Coronary artery (tissue), 2 donors: Measurements from ENCODE around the gene MACROD1.

Source experiments
- DNase-seq: peaks from one replicate; pipeline ENCODE4 v3.0.0-alpha.2; 2017; ENCODE audit warnings: low spot score
- H3K27ac ChIP-seq, 2 donors: fragments of 200-600 bp; sonication (generic); one replicate each; pipeline ENCODE4 v1.5.1; 2016 to 2019
- H3K4me3 ChIP-seq: fragments of 200-600 bp; sonication (generic); 2 replicates; pipeline ENCODE4 v1.5.1; 2016; ENCODE audit warnings: mild to moderate bottlenecking, moderate library complexity
- CTCF ChIP-seq: fragments of 200-600 bp; sonication (generic); IDR thresholded peaks from one replicate; pipeline ENCODE4 v1.5.1; 2019; ENCODE audit warnings: antibody characterized with exemption

MACROD1 gene

GRCh38 chr11:64058494-64058893 lies 107.4 kb downstream of the MACROD1 start:
- Histone ChIP-seq H3K27ac (no peak overlapping the region), H3K4me3 (no peak overlapping the region)
- TF ChIP-seq CTCF = no peak
- no peak for DNase-seq

GRCh38 chr11:64057890-64058289 lies 108.0 kb downstream of the MACROD1 start:
- H3K27ac ChIP-seq = no peak overlapping the region
- no peak for TF ChIP-seq CTCF
- DNase-seq = no peak
- H3K4me3 ChIP-seq = no peak overlapping the region

GRCh38 chr11:64056861-64057260 lies 109.1 kb downstream of the MACROD1 start:
- H3K27ac ChIP-seq = peak overlapping the region in 1 of 2 donors; percentile 42
- DNase-seq = no peak
- no peak for TF ChIP-seq CTCF
- H3K4me3 ChIP-seq = no peak overlapping the region

GRCh38 chr11:64056213-64056785 lies 109.6 kb downstream of the MACROD1 start:
- no peak for DNase-seq
- TF ChIP-seq CTCF = no peak
- Histone ChIP-seq H3K27ac (peak overlapping the region in 1 of 2 donors; percentile 42), H3K4me3 (no peak overlapping the region)

- H3K27ac ChIP-seq = no peak overlapping the region
- DNase-seq = no peak
- no peak for TF ChIP-seq CTCF
- no peak overlapping the region for H3K4me3 ChIP-seq
Observed at GRCh38 chr11:64055077-64055476, 110.8 kb downstream of the MACROD1 start.

GRCh38 chr11:64053699-64054098 lies 112.2 kb downstream of the MACROD1 start:
- H3K27ac ChIP-seq = no peak overlapping the region
- DNase-seq = no peak
- no peak for TF ChIP-seq CTCF
- no peak overlapping the region for H3K4me3 ChIP-seq

GRCh38 chr11:64052938-64053622 lies 112.8 kb downstream of the MACROD1 start:
- Histone ChIP-seq H3K4me3 (no peak overlapping the region), H3K27ac (no peak overlapping the region)
- no peak for TF ChIP-seq CTCF
- DNase-seq = no peak
